Kasumi-1 (cell line): ENCODE data around the gene SNX10.
"Not testable (repeated sequence)": the region's sequence is repeated elsewhere in the genome, so short reads cannot be mapped to it uniquely, and the experiment has no call there.

ENCODE experiments used
- DNase-seq, 2 experiments: peaks; one replicate each; lab custom pipeline; 2025; lab: John Stamatoyannopoulos, UW

The SNX10 gene, protein sequence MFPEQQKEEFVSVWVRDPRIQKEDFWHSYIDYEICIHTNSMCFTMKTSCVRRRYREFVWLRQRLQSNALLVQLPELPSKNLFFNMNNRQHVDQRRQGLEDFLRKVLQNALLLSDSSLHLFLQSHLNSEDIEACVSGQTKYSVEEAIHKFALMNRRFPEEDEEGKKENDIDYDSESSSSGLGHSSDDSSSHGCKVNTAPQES

DNA sequence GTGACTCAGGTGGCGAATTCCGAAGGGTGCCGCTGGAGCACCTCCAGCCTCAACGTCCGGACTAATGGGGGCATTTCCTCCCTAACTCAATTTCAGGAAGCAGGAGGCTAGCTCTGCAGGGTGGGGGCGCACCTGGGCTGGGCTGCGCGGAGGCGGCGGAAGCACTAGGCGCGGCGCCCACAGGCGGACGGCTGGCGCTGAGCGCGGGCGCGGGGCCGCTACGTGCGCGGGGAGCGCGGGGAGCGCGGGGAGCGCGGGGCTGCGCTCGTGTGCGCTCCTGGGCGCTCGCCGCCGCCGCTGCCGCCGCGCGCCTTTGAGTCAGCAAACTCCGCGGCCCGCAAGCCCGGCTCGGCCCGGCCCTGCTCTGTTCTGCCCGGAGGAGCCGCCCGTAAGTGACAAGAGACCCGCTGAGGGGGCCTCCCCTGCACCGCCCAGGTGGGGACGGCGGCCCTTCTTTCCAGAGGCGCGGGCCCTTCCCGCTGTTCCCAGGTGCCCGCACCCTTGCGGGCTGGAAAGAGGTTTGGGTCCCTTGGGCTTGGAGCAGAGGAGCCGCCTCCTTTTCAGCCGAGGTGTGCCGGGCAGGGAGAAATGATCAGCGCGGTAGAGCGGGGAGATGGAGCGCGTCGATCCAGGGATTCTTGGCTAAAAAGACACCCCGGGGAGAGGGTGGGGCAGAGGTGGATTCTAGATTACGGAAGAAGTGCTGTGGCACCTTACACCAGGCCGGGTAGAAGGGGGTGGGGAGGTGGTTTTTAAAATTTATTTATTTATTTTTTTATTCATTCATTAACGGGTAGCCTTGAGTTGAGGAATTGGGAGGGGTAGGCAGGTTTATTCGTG lies at the start of gene SNX10:
Gene SNX10, plus strand, starts transcription at position 164 of the 840 bp plus-strand sequence. CDS start 54,581 bp downstream, outside the sequence.
- peak; percentile 75 for DNase-seq

- no peak for DNase-seq
Measured at GRCh38 chr7:26245150-26245549, 46.5 kb upstream of the SNX10 start.

DNA sequence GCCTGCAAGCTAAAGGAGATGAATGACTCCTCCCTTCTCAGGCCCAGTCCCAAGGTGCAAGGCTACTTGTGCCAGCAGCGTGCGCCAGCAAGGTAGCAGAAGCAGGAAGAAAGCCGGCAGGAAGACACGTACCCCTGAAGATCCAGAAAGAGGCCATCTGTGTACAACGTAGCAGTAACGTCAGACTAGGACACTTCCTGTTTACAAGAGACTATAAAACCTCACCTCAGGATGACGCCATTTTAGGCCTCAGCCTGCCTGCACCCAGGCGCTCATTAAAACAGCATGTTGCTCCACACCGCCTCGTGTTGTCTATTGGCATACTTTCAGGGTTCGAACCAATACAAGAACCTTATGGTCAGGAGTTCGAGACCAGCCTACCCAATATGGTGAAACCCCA lies 41.4 kb upstream of the SNX10 start:
- DNase-seq, result no peak

GRCh38 chr7:26261866-26262265 lies 29.8 kb upstream of the SNX10 start:
- not testable (repeated sequence) for DNase-seq

GRCh38 chr7:26265065-26265464 lies 26.6 kb upstream of the SNX10 start:
- DNase-seq, result no peak

DNA sequence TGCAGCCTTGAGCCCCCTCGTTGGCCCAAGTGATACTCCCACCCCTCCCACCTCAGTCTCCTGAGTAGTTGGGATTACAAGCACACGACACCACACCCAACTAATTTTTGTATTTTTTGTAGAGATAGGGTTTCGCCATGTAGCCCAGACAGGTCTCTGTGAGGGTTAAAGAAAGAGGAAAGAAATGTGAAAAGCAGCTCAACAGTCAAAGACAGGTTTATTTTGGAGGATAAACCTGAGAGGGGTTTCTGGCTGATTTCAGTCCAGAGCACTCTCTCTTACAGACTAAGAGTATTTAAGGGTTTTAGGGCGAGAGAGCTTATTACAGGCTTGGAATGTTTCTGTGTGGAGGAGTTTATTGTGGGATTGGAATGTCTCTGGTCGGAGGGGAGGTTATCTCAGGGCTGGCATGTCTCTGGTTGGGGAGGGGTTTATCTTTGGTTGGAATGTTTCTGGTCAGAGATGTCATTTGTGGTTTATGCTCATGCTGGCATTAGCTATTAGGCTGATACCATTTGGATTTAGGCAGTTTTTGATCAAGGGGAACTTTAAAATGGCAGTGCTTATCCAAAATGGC lies 26.1 kb upstream of the SNX10 start:
- no peak for DNase-seq

GRCh38 chr7:26267601-26268166 lies 24.0 kb upstream of the SNX10 start:
- DNase-seq, result no peak

- DNase-seq, result no peak
Measured at GRCh38 chr7:26275213-26275612, 16.4 kb upstream of the SNX10 start.

DNA sequence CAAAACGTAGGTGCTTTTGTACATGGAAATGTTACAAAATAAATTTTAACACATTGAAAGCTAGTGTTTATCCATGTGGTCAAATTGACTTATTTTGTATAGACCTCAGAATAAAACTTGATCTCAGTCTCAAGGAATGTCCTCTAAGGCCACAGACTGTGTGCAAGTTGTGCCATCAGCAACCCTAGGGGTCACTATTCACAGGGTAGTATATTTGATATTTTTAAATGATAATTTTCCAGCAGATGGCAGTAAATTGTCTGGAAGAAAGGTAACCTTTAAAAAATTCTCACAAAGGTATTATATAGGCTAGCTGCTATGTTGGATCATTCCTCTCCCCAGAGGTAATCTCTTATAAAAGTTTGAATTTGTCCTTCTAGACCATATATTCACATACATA lies 12.9 kb upstream of the SNX10 start:
- peak; percentile 75 to 83 for DNase-seq

GRCh38 chr7:26279405-26279804 lies 12.3 kb upstream of the SNX10 start:
- DNase-seq, result no peak

- no peak for DNase-seq
Measured at GRCh38 chr7:26280097-26280496, 11.6 kb upstream of the SNX10 start.

DNA sequence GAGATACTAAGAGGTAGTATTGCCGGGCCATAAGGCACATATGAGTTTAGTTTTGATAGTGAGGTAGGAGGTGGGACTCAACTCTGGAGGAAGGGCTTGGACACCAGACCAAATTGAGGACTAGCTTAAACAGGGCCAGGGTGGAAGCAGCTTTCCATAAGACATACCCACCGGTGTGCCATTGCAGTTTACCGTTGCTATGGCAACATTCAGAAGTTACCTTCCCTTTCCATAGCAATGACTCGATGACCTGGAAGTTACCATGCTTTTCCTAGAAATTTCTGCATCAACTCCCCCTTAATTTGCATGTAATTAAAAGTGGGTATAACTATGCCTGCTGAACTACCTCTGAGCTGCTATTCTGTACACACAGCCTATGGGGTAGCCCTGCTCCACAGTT lies 10.9 kb upstream of the SNX10 start:
- DNase-seq, result no peak

DNA sequence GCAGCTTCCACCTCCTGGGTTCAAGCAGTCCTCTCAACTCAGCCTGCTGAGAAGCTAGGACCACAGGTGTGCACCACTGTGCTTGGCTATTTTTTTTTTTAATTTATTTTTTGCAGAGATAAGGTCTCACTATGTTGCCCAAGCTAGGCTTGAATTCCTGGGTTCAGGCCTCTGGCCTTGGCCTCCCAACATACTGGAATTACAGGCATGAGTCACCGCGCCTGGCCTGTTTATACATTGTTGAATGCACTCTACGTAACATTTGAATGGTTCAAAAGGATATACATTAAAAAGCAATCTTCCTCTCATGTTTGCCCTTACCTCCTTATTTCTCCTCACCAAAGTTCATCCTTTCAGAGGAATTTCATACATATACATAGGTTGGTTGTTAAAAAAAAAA lies 7.2 kb upstream of the SNX10 start:
- no peak for DNase-seq

DNA sequence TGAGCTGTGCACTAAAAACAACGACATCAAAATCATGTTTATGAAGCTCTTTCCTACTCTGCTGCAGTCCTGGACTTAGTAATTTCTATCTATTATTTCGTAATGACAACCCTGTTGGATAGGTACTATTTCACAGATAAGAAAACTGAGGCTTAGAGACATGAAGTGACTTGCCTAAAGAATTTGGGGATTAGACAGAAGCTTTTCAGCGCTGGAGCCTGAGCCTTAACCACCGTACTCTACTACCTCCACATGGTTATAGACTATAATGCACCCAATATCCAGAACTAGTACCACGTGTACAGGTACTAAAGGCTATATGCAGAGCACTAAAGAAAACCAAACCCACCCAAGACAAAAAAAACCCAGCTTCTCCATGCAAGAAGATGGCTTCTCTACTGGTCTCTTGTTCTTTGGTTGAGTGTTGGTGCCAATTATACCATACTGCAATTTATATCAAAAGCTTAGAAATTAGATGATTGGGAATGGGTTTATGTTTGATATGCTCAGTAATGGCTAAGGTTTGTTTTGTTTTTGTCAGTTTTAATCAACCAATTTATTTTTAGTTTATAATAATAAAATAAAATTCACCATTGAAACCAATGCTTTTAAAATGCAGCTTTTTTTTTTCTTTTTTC lies 6.5 kb upstream of the SNX10 start:
- peak; percentile 55 to 78 for DNase-seq

GRCh38 chr7:26286157-26286556 lies 5.5 kb upstream of the SNX10 start:
- DNase-seq, result no peak

DNA sequence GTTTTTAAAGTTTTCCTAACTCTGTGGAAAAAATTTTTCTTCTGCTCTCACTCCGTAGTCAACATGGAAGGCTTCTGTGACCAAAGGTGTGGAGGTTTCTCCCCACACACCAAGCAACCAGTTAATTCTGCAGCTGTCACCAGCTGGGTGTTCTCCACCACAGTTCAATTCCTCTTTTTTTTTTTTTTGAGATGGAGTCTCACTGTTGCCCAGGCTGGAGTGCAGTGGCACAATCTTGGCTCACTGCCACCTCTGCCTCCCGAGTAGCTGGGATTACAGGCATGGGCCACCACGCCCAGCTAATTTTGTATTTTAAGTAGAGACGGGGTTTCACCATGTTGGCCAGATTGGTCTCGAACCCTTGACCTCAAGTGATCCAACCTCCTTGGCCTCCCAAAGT lies 3.5 kb upstream of the SNX10 start:
- DNase-seq, result peak in 1 of 2 experiments; percentile 11

GRCh38 chr7:26291251-26291650 lies 411 bp upstream of the SNX10 start:
- no peak for DNase-seq

- DNase-seq, result no peak
Measured at GRCh38 chr7:26292768-26293560, 1.3 kb downstream of the SNX10 start.

DNA sequence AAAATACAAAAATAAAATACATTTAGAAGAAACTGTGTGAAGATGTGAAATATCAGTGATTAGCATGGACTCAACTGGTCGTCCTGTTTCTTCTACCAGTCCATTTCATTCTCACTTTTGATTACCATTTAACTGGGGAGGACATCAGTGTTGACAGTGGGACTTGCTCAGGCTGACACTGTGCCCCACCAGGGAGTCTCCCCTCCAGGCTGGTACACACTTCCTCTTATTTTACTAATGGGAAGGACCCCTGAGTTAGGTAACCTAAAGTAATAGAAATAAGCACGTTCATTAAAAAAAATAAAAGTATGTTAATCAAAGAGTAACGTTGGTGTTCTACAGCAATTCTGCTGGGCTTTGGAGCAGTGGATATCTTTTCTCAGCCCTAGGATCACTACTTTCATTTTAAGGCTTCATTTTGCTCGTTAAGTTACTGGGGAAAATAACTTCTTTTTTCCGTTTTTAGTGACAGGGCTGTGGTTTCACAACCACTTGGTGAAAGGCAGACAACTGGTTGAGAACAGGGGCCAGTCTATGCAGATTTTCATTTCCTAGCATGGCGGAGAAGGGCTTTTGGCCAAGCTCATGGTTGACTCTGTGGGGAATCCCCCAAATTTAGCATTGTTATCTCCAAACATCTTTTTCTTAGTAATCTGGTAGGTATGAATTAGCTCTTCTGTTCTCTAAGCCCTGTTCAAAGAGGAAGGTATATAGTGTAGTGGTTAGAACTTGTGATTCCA lies 2.1 kb downstream of the SNX10 start:
- peak; percentile 91 for DNase-seq

GRCh38 chr7:26295015-26295414 lies 3.4 kb downstream of the SNX10 start:
- no peak for DNase-seq

DNA sequence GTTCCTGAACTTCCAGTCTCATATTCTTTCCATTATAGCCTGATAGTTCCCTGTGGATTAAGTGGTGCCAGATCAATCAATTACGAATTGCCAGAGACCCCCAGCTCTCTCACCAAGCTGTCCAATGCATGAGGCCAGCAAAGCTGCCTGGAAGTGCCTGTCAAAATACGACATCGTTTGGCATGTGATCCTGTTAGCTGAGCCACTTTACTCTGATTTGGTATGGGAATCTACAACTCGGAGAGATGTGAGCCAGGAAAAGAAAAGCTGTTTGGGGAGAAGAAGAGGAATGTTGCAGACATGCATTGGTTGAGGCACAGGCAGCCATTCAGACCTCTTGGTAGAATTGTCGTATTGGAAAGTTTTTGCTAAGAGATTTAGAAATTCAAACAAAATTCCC lies 3.9 kb downstream of the SNX10 start:
- DNase-seq, result no peak
